Muscle layer of colon (tissue), 2 donors: ENCODE measurements around the gene SERINC3.

Experiments used
- H3K27ac ChIP-seq: one replicate; pipeline ENCODE4 v1.7.0; 2013; ENCODE audit warnings: low read depth, mild to moderate bottlenecking, low read length, moderate library complexity
- H3K27me3 ChIP-seq, 2 donors: one replicate each; pipeline ENCODE4 v1.7.0; 2013; ENCODE audit warnings: low read length in 2 of 2, mild to moderate bottlenecking in 2 of 2; ENCODE audit not compliant: insufficient read depth in 2 of 2, control insufficient read depth in 1 of 2
- H3K36me3 ChIP-seq: one replicate; pipeline ENCODE4 v1.7.0; 2013; ENCODE audit warnings: mild to moderate bottlenecking, low read length; ENCODE audit not compliant: insufficient read depth
- H3K4me1 ChIP-seq: one replicate; pipeline ENCODE4 v1.7.0; 2013; ENCODE audit warnings: mild to moderate bottlenecking, low read length; ENCODE audit not compliant: insufficient read depth
- H3K4me3 ChIP-seq, 2 donors: one replicate each; pipeline ENCODE4 v1.7.0; 2013; ENCODE audit warnings: low read length in 2 of 2, low read depth in 1 of 2, mild to moderate bottlenecking in 1 of 2, moderate library complexity in 1 of 2
- H3K9ac ChIP-seq: one replicate; pipeline ENCODE4 v1.7.0; 2013; ENCODE audit warnings: low read length
- H3K9me3 ChIP-seq: one replicate; pipeline ENCODE4 v1.7.0; 2013; ENCODE audit warnings: mild to moderate bottlenecking, low read length
- donor health status: abdominal sarcoma.
- donor health status: Adenocarcinoma of cecum.

The SERINC3 gene

GRCh38 chr20:44504402-44505307 is 17.2 kb downstream of the SERINC3 start:
- Histone ChIP-seq H3K9ac (no peak overlapping the region), H3K36me3 (peaks cover 89% of the 10 kb centered on the region)

GRCh38 chr20:44502968-44503367 is 18.9 kb downstream of the SERINC3 start:
- H3K9ac ChIP-seq: no peak overlapping the region
- no peak overlapping the region for H3K27ac ChIP-seq
- no peaks in the 10 kb centered on the region for H3K27me3 ChIP-seq
- H3K4me3 ChIP-seq: no peak overlapping the region
- H3K4me1 ChIP-seq: no peaks in the 10 kb centered on the region
- H3K36me3 ChIP-seq: peaks cover 85% of the 10 kb centered on the region
- H3K9me3 ChIP-seq: no peaks in the 10 kb centered on the region

More at GRCh38 chr20:44504402-44505307, 17.2 kb downstream of the SERINC3 start:
- H3K4me1 ChIP-seq: no peaks in the 10 kb centered on the region
- H3K27ac ChIP-seq: no peak overlapping the region
- H3K4me3 ChIP-seq: no peak overlapping the region
- no peaks in the 10 kb centered on the region for H3K9me3 ChIP-seq
- H3K27me3 ChIP-seq: no peaks in the 10 kb centered on the region

GRCh38 chr20:44501448-44501847 is 20.4 kb downstream of the SERINC3 start:
- H3K4me1 ChIP-seq: no peaks in the 10 kb centered on the region
- H3K4me3 ChIP-seq: no peak overlapping the region
- no peak overlapping the region for H3K9ac ChIP-seq
- H3K9me3 ChIP-seq: no peaks in the 10 kb centered on the region
- H3K27ac ChIP-seq: no peak overlapping the region
- H3K36me3 ChIP-seq: peaks cover 83% of the 10 kb centered on the region
- H3K27me3 ChIP-seq: no peaks in the 10 kb centered on the region

GRCh38 chr20:44500221-44500620 is 21.6 kb downstream of the SERINC3 start:
- H3K9me3 ChIP-seq: no peaks in the 10 kb centered on the region

GRCh38 chr20:44497761-44498160 is 24.1 kb downstream of the SERINC3 start:
- no peaks in the 10 kb centered on the region for H3K9me3 ChIP-seq
- no peak overlapping the region for H3K4me3 ChIP-seq
- no peaks in the 10 kb centered on the region for H3K4me1 ChIP-seq
- H3K27me3 ChIP-seq: no peaks in the 10 kb centered on the region
- H3K36me3 ChIP-seq: peaks cover 84% of the 10 kb centered on the region
- no peak overlapping the region for H3K9ac ChIP-seq
- H3K27ac ChIP-seq: no peak overlapping the region

More at GRCh38 chr20:44500221-44500620, 21.6 kb downstream of the SERINC3 start:
- Histone ChIP-seq H3K36me3 (peaks cover 89% of the 10 kb centered on the region), H3K9ac (no peak overlapping the region), H3K27me3 (no peaks in the 10 kb centered on the region), H3K4me1 (no peaks in the 10 kb centered on the region), H3K4me3 (no peak overlapping the region), H3K27ac (no peak overlapping the region)

GRCh38 chr20:44496976-44497375 is 24.9 kb downstream of the SERINC3 start:
- Histone ChIP-seq H3K9me3 (no peaks in the 10 kb centered on the region), H3K9ac (no peak overlapping the region), H3K27ac (no peak overlapping the region), H3K4me3 (no peak overlapping the region), H3K36me3 (peaks cover 78% of the 10 kb centered on the region), H3K4me1 (no peaks in the 10 kb centered on the region), H3K27me3 (no peaks in the 10 kb centered on the region)

- Histone ChIP-seq H3K9me3 (no peaks in the 10 kb centered on the region), H3K4me3 (no peak overlapping the region), H3K27ac (no peak overlapping the region), H3K36me3 (peaks cover 76% of the 10 kb centered on the region), H3K4me1 (no peaks in the 10 kb centered on the region), H3K27me3 (no peaks in the 10 kb centered on the region), H3K9ac (no peak overlapping the region)
Measured at GRCh38 chr20:44495802-44496481, 25.9 kb downstream of the SERINC3 start.

- H3K27ac ChIP-seq: no peak overlapping the region
- H3K4me1 ChIP-seq: no peaks in the 10 kb centered on the region
- H3K36me3 ChIP-seq: peaks cover 73% of the 10 kb centered on the region
- H3K4me3 ChIP-seq: no peak overlapping the region
- H3K27me3 ChIP-seq: no peaks in the 10 kb centered on the region
- no peaks in the 10 kb centered on the region for H3K9me3 ChIP-seq
- H3K9ac ChIP-seq: no peak overlapping the region
Measured at GRCh38 chr20:44495257-44495656, 26.6 kb downstream of the SERINC3 start.

- no peaks in the 10 kb centered on the region for H3K4me1 ChIP-seq
- H3K4me3 ChIP-seq: no peak overlapping the region
- no peak overlapping the region for H3K27ac ChIP-seq
- H3K36me3 ChIP-seq: peaks cover 73% of the 10 kb centered on the region
- no peaks in the 10 kb centered on the region for H3K27me3 ChIP-seq
- H3K9ac ChIP-seq: no peak overlapping the region
- H3K9me3 ChIP-seq: no peaks in the 10 kb centered on the region
Measured at GRCh38 chr20:44494681-44495080, 27.2 kb downstream of the SERINC3 start.

- no peak overlapping the region for H3K27ac ChIP-seq
Measured at GRCh38 chr20:44494266-44494665, 27.6 kb downstream of the SERINC3 start.

GRCh38 chr20:44491635-44492395 is 30.1 kb downstream of the SERINC3 start:
- peaks cover 64% of the 10 kb centered on the region for H3K36me3 ChIP-seq
- no peak overlapping the region for H3K27ac ChIP-seq
- H3K9ac ChIP-seq: no peak overlapping the region

More at GRCh38 chr20:44494266-44494665, 27.6 kb downstream of the SERINC3 start:
- Histone ChIP-seq H3K9me3 (no peaks in the 10 kb centered on the region), H3K27me3 (no peaks in the 10 kb centered on the region), H3K4me3 (no peak overlapping the region), H3K36me3 (peaks cover 72% of the 10 kb centered on the region), H3K9ac (no peak overlapping the region), H3K4me1 (no peaks in the 10 kb centered on the region)

More at GRCh38 chr20:44491635-44492395, 30.1 kb downstream of the SERINC3 start:
- Histone ChIP-seq H3K4me3 (no peak overlapping the region), H3K4me1 (no peaks in the 10 kb centered on the region), H3K27me3 (no peaks in the 10 kb centered on the region), H3K9me3 (no peaks in the 10 kb centered on the region)
